ENCODE results near the gene NUDT22.

DNA sequence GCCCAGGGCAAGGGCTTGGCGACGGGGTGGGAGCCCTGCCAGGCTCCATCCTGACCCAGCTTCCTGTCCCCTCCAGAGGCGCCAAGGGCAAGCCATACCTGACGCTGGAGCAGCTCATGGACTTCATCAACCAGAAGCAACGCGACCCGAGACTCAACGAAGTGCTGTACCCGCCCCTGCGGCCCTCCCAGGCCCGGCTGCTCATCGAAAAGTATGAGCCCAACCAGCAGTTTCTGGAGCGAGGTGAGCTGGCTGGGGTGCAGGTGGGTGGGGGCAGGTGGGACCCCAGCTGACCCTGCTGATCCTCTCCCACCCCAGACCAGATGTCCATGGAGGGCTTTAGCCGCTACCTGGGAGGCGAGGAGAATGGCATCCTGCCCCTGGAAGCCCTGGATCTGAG, 30.2 kb downstream of the NUDT22 start:
- TF ChIP-seq, protein P1, sequence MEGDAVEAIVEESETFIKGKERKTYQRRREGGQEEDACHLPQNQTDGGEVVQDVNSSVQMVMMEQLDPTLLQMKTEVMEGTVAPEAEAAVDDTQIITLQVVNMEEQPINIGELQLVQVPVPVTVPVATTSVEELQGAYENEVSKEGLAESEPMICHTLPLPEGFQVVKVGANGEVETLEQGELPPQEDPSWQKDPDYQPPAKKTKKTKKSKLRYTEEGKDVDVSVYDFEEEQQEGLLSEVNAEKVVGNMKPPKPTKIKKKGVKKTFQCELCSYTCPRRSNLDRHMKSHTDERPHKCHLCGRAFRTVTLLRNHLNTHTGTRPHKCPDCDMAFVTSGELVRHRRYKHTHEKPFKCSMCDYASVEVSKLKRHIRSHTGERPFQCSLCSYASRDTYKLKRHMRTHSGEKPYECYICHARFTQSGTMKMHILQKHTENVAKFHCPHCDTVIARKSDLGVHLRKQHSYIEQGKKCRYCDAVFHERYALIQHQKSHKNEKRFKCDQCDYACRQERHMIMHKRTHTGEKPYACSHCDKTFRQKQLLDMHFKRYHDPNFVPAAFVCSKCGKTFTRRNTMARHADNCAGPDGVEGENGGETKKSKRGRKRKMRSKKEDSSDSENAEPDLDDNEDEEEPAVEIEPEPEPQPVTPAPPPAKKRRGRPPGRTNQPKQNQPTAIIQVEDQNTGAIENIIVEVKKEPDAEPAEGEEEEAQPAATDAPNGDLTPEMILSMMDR (conservative IDR thresholded peaks at IDR 0.05; ENCODE audit: low read depth, low read length) = no peak
- no peak for TF ChIP-seq EZH2 (IDR thresholded peaks at IDR 0.05; ENCODE audit: borderline replicate concordance, low read depth, low read length, poor library complexity, severe bottlenecking)

Data from A673 (cell line).